ENCODE results near the gene PRR20G.

Gene PRR20G

DNA sequence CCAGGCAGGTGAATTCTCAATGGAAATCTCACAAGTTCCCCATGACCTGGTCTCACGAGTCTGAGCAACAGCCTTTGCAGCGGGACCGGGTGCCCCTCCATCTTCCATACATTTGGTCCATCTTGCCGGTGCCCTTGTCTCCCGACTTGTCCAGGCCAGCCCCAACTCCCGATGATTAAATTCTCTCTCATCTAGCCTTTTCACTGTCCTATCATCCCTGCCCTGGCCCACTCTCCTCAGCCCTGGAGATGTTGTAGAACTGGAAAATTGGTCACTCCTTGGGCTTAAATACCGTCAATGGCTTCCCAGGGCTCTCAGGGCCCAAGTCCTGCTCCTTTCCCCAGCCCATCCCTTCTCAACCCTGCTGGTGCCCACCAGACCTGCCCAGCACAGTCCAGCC, 34.4 kb downstream of the PRR20G start:
- ATAC-seq, result no peak
- TF ChIP-seq GLIS3 (CRISPR knock-in tag; IDR thresholded peaks at IDR 0.05) (no peak), ZNF565 (CRISPR knock-in tag; conservative IDR thresholded peaks at IDR 0.05; ENCODE audit: low read depth) (no peak), BACH2 (CRISPR knock-in tag; IDR thresholded peaks at IDR 0.05; ENCODE audit: borderline replicate concordance) (no peak)

DNA sequence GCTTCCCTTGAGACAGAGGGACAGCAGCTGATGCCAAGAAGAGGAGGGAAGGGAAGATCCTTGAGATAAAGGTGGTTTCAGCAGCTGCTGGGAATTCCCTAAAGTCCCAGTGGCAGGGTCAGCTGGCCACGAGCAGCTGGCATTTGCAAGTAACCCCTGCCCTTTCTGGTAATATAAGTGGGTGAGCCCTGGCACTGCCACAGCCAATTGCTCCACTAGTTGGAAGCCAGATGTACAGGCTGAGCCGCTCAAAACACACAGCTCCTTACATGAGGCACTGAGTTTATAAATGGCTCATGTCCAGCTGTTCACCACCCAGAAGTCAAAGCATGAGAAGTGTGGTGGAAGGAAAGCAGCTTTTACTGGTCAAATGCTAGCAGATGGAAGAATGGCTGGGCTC, 35.4 kb downstream of the PRR20G start:
- TF ChIP-seq BACH2 (CRISPR knock-in tag; IDR thresholded peaks at IDR 0.05; ENCODE audit: borderline replicate concordance) (no peak), ZNF8 (CRISPR knock-in tag; IDR thresholded peaks at IDR 0.05) (no peak), CSRNP3 (CRISPR knock-in tag; IDR thresholded peaks at IDR 0.05) (no peak), ARNTL (CRISPR knock-in tag; IDR thresholded peaks at IDR 0.05; ENCODE audit: borderline replicate concordance, low read depth) (no peak), ZC3H10 (CRISPR knock-in tag; IDR thresholded peaks at IDR 0.05) (no peak), SNAI2 (CRISPR knock-in tag; IDR thresholded peaks at IDR 0.05) (no peak), TOX (CRISPR knock-in tag; IDR thresholded peaks at IDR 0.05; ENCODE audit: borderline replicate concordance) (no peak), GLIS3 (CRISPR knock-in tag; IDR thresholded peaks at IDR 0.05) (no peak), OSR1 (CRISPR knock-in tag; IDR thresholded peaks at IDR 0.05) (no peak), TCF4 (CRISPR knock-in tag; IDR thresholded peaks at IDR 0.05; ENCODE audit: borderline replicate concordance) (no peak), POU6F1 (CRISPR knock-in tag; IDR thresholded peaks at IDR 0.05; ENCODE audit: borderline replicate concordance, low read depth) (no peak), ISL1 (CRISPR knock-in tag; IDR thresholded peaks at IDR 0.05) (no peak), ZNF70 (CRISPR knock-in tag; IDR thresholded peaks at IDR 0.05) (no peak)
- TF ChIP-seq, protein P1, sequence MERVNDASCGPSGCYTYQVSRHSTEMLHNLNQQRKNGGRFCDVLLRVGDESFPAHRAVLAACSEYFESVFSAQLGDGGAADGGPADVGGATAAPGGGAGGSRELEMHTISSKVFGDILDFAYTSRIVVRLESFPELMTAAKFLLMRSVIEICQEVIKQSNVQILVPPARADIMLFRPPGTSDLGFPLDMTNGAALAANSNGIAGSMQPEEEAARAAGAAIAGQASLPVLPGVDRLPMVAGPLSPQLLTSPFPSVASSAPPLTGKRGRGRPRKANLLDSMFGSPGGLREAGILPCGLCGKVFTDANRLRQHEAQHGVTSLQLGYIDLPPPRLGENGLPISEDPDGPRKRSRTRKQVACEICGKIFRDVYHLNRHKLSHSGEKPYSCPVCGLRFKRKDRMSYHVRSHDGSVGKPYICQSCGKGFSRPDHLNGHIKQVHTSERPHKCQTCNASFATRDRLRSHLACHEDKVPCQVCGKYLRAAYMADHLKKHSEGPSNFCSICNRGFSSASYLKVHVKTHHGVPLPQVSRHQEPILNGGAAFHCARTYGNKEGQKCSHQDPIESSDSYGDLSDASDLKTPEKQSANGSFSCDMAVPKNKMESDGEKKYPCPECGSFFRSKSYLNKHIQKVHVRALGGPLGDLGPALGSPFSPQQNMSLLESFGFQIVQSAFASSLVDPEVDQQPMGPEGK (CRISPR knock-in tag; IDR thresholded peaks at IDR 0.05; ENCODE audit: borderline replicate concordance), result no peak
- TF ChIP-seq, protein P2, sequence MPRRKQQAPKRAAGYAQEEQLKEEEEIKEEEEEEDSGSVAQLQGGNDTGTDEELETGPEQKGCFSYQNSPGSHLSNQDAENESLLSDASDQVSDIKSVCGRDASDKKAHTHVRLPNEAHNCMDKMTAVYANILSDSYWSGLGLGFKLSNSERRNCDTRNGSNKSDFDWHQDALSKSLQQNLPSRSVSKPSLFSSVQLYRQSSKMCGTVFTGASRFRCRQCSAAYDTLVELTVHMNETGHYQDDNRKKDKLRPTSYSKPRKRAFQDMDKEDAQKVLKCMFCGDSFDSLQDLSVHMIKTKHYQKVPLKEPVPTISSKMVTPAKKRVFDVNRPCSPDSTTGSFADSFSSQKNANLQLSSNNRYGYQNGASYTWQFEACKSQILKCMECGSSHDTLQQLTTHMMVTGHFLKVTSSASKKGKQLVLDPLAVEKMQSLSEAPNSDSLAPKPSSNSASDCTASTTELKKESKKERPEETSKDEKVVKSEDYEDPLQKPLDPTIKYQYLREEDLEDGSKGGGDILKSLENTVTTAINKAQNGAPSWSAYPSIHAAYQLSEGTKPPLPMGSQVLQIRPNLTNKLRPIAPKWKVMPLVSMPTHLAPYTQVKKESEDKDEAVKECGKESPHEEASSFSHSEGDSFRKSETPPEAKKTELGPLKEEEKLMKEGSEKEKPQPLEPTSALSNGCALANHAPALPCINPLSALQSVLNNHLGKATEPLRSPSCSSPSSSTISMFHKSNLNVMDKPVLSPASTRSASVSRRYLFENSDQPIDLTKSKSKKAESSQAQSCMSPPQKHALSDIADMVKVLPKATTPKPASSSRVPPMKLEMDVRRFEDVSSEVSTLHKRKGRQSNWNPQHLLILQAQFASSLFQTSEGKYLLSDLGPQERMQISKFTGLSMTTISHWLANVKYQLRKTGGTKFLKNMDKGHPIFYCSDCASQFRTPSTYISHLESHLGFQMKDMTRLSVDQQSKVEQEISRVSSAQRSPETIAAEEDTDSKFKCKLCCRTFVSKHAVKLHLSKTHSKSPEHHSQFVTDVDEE (CRISPR knock-in tag; IDR thresholded peaks at IDR 0.05), result no peak
- ATAC-seq, result no peak

DNA sequence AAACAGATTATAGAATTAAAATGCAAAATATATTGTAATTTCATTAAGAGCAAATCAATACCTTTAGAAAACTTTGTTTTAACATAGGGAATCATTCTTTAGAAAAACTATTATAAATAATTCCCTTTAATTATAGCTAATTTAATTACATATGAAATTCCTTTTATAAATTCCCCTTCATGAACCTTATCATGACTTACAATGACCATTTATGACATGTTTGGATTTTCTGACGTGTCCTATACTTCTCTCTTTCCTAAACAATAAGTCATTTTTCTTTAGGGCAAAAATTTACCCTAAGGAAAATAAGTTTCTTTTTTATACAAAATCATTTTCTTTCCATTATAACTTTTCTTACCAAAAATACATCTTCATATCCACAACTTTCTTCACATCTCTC, 37.8 kb downstream of the PRR20G start:
- no peak for ATAC-seq
- TF ChIP-seq ZNF8 (CRISPR knock-in tag; IDR thresholded peaks at IDR 0.05) (no peak), ARNTL (CRISPR knock-in tag; IDR thresholded peaks at IDR 0.05; ENCODE audit: borderline replicate concordance, low read depth) (no peak), CSRNP3 (CRISPR knock-in tag; IDR thresholded peaks at IDR 0.05) (no peak), PPARA (CRISPR knock-in tag; IDR thresholded peaks at IDR 0.05; ENCODE audit: borderline replicate concordance) (no peak), ISL1 (CRISPR knock-in tag; IDR thresholded peaks at IDR 0.05) (no peak), TCF4 (CRISPR knock-in tag; IDR thresholded peaks at IDR 0.05; ENCODE audit: borderline replicate concordance) (no peak), ESRRG (CRISPR knock-in tag; IDR thresholded peaks at IDR 0.05) (no peak), CREB5 (CRISPR knock-in tag; IDR thresholded peaks at IDR 0.05; ENCODE audit: low read depth) (no peak), TOX (CRISPR knock-in tag; IDR thresholded peaks at IDR 0.05; ENCODE audit: borderline replicate concordance) (no peak), ZC3H10 (CRISPR knock-in tag; IDR thresholded peaks at IDR 0.05) (no peak), BACH2 (CRISPR knock-in tag; IDR thresholded peaks at IDR 0.05; ENCODE audit: borderline replicate concordance) (no peak), ZFP30 (CRISPR knock-in tag; IDR thresholded peaks at IDR 0.05) (no peak), ZNF70 (CRISPR knock-in tag; IDR thresholded peaks at IDR 0.05) (no peak)
- TF ChIP-seq, protein P2 (CRISPR knock-in tag; IDR thresholded peaks at IDR 0.05), result no peak
- TF ChIP-seq, protein P1 (CRISPR knock-in tag; IDR thresholded peaks at IDR 0.05; ENCODE audit: borderline replicate concordance), result no peak

Measured in SK-N-SH treated with all-trans-retinoic acid at 6 μM for 48 hours (cell line).